ENCODE results near the gene SLC25A53.
"Not testable (repeated sequence)": the region's sequence is repeated elsewhere in the genome, so short reads cannot be mapped to it uniquely, and the experiment has no call there.

Gene SLC25A53

GRCh38 chrX:104151037-104151436, 5.8 kb downstream of the SLC25A53 start:
- no peak overlapping the region for H3K27ac Mint-ChIP-seq
- no peaks in the 10 kb centered on the region for H3K9me3 Mint-ChIP-seq (ENCODE audit: low read depth)
- no peaks in the 10 kb centered on the region for H3K27me3 Mint-ChIP-seq
- H3K4me3 Mint-ChIP-seq: no peak overlapping the region
- peaks cover 16% of the 10 kb centered on the region for H3K4me1 Mint-ChIP-seq (ENCODE audit: low read depth)
- H3K36me3 Mint-ChIP-seq: no peaks in the 10 kb centered on the region

- no peak overlapping the region for H3K27ac Mint-ChIP-seq
- H3K36me3 Mint-ChIP-seq: no peaks in the 10 kb centered on the region
- no peak overlapping the region for H3K4me3 Mint-ChIP-seq
- H3K4me1 Mint-ChIP-seq (ENCODE audit: low read depth): peaks cover 32% of the 10 kb centered on the region
- H3K27me3 Mint-ChIP-seq: no peaks in the 10 kb centered on the region
- no peaks in the 10 kb centered on the region for H3K9me3 Mint-ChIP-seq (ENCODE audit: low read depth)
These were observed 15.6 kb downstream of the SLC25A53 start for GRCh38 chrX:104141087-104141760.

GRCh38 chrX:104137496-104137895, 19.3 kb downstream of the SLC25A53 start:
- H3K4me1 Mint-ChIP-seq (ENCODE audit: low read depth): peaks cover 25% of the 10 kb centered on the region
- no peak overlapping the region for H3K4me3 Mint-ChIP-seq
- no peak overlapping the region for H3K27ac Mint-ChIP-seq
- H3K9me3 Mint-ChIP-seq (ENCODE audit: low read depth): no peaks in the 10 kb centered on the region
- H3K27me3 Mint-ChIP-seq: no peaks in the 10 kb centered on the region
- H3K36me3 Mint-ChIP-seq: no peaks in the 10 kb centered on the region

- Mint-ChIP-seq H3K4me3 (no peak overlapping the region), H3K36me3 (no peaks in the 10 kb centered on the region), H3K9me3 (ENCODE audit: low read depth) (no peaks in the 10 kb centered on the region), H3K27ac (no peak overlapping the region), H3K27me3 (no peaks in the 10 kb centered on the region), H3K4me1 (ENCODE audit: low read depth) (peaks cover 21% of the 10 kb centered on the region)
These were observed 20.4 kb downstream of the SLC25A53 start for GRCh38 chrX:104136241-104137019.

- H3K9me3 Mint-ChIP-seq (ENCODE audit: low read depth): no peaks in the 10 kb centered on the region
- H3K27me3 Mint-ChIP-seq: no peaks in the 10 kb centered on the region
- no peak overlapping the region for H3K27ac Mint-ChIP-seq
- H3K4me3 Mint-ChIP-seq: no peak overlapping the region
- H3K4me1 Mint-ChIP-seq (ENCODE audit: low read depth): peaks cover 21% of the 10 kb centered on the region
- no peaks in the 10 kb centered on the region for H3K36me3 Mint-ChIP-seq
These were observed 21.1 kb downstream of the SLC25A53 start for GRCh38 chrX:104135677-104136076.

- peak overlapping the region; percentile 64 for H3K27ac Mint-ChIP-seq
- H3K36me3 Mint-ChIP-seq: peaks cover 3% of the 10 kb centered on the region
- H3K9me3 Mint-ChIP-seq (ENCODE audit: low read depth): no peaks in the 10 kb centered on the region
- no peak overlapping the region for H3K4me3 Mint-ChIP-seq
- H3K4me1 Mint-ChIP-seq (ENCODE audit: low read depth): peaks cover 21% of the 10 kb centered on the region
- no peaks in the 10 kb centered on the region for H3K27me3 Mint-ChIP-seq
These were observed 22.1 kb downstream of the SLC25A53 start for GRCh38 chrX:104134583-104135261.

- H3K4me1 Mint-ChIP-seq (ENCODE audit: low read depth): peaks cover 21% of the 10 kb centered on the region
- no peaks in the 10 kb centered on the region for H3K9me3 Mint-ChIP-seq (ENCODE audit: low read depth)
- no peak overlapping the region for H3K27ac Mint-ChIP-seq
- H3K27me3 Mint-ChIP-seq: no peaks in the 10 kb centered on the region
- no peak overlapping the region for H3K4me3 Mint-ChIP-seq
- H3K36me3 Mint-ChIP-seq: peaks cover 3% of the 10 kb centered on the region
These were observed 26.0 kb downstream of the SLC25A53 start for GRCh38 chrX:104130808-104131207.

GRCh38 chrX:104126856-104127255, 30.0 kb downstream of the SLC25A53 start:
- H3K36me3 Mint-ChIP-seq: peaks cover 3% of the 10 kb centered on the region
- no peak overlapping the region for H3K27ac Mint-ChIP-seq
- H3K4me1 Mint-ChIP-seq (ENCODE audit: low read depth): peaks cover 30% of the 10 kb centered on the region
- no peaks in the 10 kb centered on the region for H3K27me3 Mint-ChIP-seq
- H3K9me3 Mint-ChIP-seq (ENCODE audit: low read depth): no peaks in the 10 kb centered on the region
- H3K4me3 Mint-ChIP-seq: no peak overlapping the region

- Mint-ChIP-seq H3K4me3 (peak overlapping the region; percentile 49), H3K36me3 (no peaks in the 10 kb centered on the region), H3K27ac (peak overlapping the region; percentile 80), H3K4me1 (ENCODE audit: low read depth) (peaks cover 45% of the 10 kb centered on the region), H3K9me3 (ENCODE audit: low read depth) (no peaks in the 10 kb centered on the region), H3K27me3 (no peaks in the 10 kb centered on the region)
These were observed 34.0 kb downstream of the SLC25A53 start for GRCh38 chrX:104122829-104123228.

GRCh38 chrX:104118765-104119164, 38.0 kb downstream of the SLC25A53 start:
- no peak overlapping the region for H3K27ac Mint-ChIP-seq
- no peaks in the 10 kb centered on the region for H3K9me3 Mint-ChIP-seq (ENCODE audit: low read depth)
- H3K4me1 Mint-ChIP-seq (ENCODE audit: low read depth): peaks cover 37% of the 10 kb centered on the region
- no peaks in the 10 kb centered on the region for H3K36me3 Mint-ChIP-seq
- no peak overlapping the region for H3K4me3 Mint-ChIP-seq
- no peaks in the 10 kb centered on the region for H3K27me3 Mint-ChIP-seq

GRCh38 chrX:104117759-104118158, 39.0 kb downstream of the SLC25A53 start:
- Mint-ChIP-seq H3K27ac (peak overlapping the region; percentile 41), H3K4me3 (no peak overlapping the region), H3K27me3 (no peaks in the 10 kb centered on the region), H3K4me1 (ENCODE audit: low read depth) (peaks cover 32% of the 10 kb centered on the region), H3K36me3 (no peaks in the 10 kb centered on the region), H3K9me3 (ENCODE audit: low read depth) (no peaks in the 10 kb centered on the region)

GRCh38 chrX:104113222-104113965, 43.4 kb downstream of the SLC25A53 start:
- peak overlapping the region; percentile 64 for H3K27ac Mint-ChIP-seq
- H3K27me3 Mint-ChIP-seq: no peaks in the 10 kb centered on the region
- no peaks in the 10 kb centered on the region for H3K36me3 Mint-ChIP-seq
- peaks cover 42% of the 10 kb centered on the region for H3K4me1 Mint-ChIP-seq (ENCODE audit: low read depth)
- H3K4me3 Mint-ChIP-seq: peak overlapping the region; percentile 86
- H3K9me3 Mint-ChIP-seq (ENCODE audit: low read depth): no peaks in the 10 kb centered on the region

GRCh38 chrX:104112326-104112951, 44.4 kb downstream of the SLC25A53 start, which contains the start of gene ZCCHC18:
Gene ZCCHC18, plus strand, starts transcription at chrX:104112523. Its CDS starts 1,589 bp downstream, at chrX:104114112.
- Mint-ChIP-seq H3K4me1 (ENCODE audit: low read depth) (peaks cover 37% of the 10 kb centered on the region), H3K27me3 (no peaks in the 10 kb centered on the region)

GRCh38 chrX:104110491-104111240, 46.1 kb downstream of the SLC25A53 start:
- H3K4me1 Mint-ChIP-seq (ENCODE audit: low read depth): peaks cover 39% of the 10 kb centered on the region
- H3K4me3 Mint-ChIP-seq: peak overlapping the region; percentile 86
- H3K9me3 Mint-ChIP-seq (ENCODE audit: low read depth); H3K27me3 Mint-ChIP-seq; H3K36me3 Mint-ChIP-seq: not testable (repeated sequence)
- H3K27ac Mint-ChIP-seq: peak overlapping the region; percentile 76

More at GRCh38 chrX:104112326-104112951, 44.4 kb downstream of the SLC25A53 start, which contains the start of gene ZCCHC18:
- Mint-ChIP-seq H3K27ac (peak within 1 kb of the TSS; percentile 64), H3K4me3 (peak within 1 kb of the TSS; percentile 86), H3K9me3 (ENCODE audit: low read depth) (no peaks in the 10 kb centered on the region), H3K36me3 (no peaks in the 10 kb centered on the region)
